Stimulated activated naive CD4-positive, alpha-beta T cell (primary cell): ENCODE measurements around the gene TDP1.
"Not testable (repeated sequence)": the region's sequence is repeated elsewhere in the genome, so short reads cannot be mapped to it uniquely, and the experiment has no call there.

Source experiments
- DNase-seq, 6 experiments: peaks; one replicate each; lab custom pipeline; 2025; lab: John Stamatoyannopoulos, UW

Gene TDP1

DNA sequence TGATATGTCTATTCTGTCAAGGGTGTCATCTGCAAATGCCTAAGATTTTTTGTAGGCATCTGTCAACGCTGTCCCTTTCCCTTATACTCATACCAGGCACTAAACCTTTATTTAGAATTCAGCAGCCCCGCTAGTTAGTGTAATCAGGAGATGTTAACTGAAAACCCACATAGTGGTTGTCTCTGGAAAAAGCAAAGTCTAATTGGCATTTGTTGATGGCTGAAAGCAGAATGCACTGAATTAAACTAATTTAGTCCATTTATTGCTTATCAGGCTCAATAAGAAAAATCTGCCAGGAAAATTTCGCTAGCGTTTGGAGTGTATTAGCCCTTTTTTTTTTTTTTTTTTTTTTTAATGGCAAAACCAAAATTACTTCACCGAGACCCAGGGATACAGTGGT lies 34.5 kb downstream of the TDP1 start:
- DNase-seq, result no peak

DNA sequence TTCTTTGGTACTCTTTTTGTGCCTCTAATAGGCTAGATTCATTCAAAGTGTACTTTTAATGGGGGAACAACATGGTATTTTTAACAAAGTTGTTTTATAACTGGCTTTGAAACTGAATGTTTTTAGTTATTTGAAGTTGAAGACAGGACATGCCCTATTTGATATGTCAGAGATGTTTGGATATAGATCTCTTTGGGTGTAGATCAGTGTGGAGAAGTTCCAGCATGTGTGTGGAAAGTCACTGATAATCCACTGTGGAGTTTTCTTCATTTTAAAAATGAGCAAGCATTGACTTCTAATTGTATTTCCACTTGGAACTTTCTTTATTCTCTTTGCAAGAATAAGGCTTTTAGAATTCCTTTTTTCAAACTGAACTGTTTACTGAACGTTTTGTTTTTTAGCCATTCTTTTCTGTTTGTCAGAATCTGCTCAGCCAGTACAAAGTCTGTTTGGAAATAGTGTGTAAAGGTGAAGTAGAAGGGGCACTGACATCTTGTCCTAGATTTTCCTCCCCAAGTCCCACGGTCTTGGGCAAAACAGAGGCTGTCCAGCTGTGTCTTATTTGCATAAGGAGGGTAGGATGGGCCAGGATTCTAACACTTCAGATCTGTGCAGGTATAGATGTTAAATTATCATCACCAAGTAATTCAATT lies 35.0 kb downstream of the TDP1 start:
- DNase-seq, result no peak

DNA sequence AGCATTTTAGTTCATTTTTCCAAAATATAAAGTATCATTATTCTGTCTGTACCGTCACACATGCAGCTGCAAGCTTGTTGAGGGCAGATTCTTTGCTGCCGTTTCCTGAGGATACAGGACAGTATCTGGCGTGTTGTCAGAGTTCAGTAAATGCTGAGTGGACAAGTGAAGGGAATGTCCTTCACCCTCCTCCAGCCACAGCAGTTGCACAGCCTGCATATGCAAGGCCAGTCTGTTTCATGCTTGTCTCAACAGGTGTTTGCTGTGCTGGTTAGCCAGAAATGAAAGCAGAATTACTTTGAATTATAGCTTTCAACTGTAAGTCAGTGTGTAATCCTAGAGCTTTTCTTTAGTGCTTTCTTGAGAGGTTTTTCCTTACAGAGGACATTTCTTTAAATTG lies 36.5 kb downstream of the TDP1 start:
- no peak for DNase-seq

DNA sequence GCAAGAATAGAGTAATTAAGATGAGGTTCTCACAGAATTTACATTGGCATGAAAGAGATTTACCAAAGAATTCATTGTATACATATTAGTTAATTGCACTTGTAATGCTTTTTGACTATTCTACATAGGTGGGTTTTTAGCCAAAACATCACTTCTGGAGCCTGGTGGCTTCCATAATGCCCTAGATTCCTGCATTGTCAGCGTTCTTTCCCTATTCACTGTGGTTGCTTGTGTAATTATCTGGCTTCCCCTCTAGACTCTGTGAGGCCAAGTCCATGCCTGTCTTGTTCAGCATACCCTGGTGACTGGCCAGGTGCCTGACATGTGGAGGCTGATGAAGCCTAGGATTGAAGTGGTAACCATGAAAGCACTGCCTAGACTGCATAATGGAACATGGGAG lies 41.2 kb downstream of the TDP1 start:
- DNase-seq, result no peak

DNA sequence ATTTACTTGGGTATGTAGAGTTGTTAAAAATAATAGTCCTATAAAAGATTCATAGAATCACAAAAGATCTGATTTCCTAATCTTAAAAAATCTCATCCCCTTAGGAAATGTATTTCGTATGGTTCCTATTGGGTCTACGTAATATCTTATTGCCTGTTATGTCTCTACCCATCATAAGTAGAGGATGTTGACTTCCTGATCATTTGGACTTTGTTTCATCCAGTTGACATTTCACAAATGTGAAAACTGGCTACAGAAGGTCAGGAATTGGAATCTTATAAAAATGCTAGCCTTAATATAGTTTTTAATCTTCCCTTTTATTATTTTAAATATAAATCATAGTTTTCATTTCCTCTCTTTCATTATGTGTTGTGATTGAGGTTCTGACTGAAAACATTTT lies 45.2 kb downstream of the TDP1 start:
- no peak for DNase-seq

DNA sequence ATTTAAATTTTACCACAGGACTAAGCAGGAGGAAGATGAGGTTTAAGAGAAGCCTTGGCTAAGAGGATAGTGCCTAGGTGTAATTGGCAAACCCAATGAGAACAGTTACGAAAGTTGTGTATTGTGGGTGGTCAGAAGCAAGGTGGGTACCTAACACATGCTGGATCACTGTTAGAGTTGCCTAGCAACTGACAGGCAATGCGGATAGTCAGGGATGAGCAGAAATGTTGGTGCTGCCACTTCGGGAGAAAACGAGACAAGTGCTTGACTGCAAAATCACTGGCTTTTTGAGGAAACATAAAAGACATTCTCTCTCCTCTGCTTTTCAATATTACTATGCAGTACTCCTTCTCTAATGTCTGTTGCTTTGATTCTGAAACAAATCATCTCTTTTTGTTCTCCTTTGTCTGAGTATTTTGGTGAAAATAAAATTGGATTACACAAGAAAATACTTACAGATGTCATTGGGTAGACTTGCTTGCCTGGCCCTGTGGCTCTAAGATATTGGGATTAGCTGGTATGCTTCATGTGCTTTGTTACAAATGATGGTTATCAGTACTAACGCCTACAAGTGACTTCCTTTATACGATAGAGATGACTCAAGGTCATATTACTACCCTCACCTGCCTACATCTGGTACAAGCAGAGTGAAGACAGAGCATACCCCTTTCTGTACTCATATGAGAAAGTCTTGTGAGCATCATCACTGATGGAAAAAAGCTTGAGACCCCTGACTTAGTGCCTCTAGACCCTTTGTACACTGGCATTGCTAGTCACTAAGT lies 48.0 kb downstream of the TDP1 start:
- DNase-seq, result no peak

DNA sequence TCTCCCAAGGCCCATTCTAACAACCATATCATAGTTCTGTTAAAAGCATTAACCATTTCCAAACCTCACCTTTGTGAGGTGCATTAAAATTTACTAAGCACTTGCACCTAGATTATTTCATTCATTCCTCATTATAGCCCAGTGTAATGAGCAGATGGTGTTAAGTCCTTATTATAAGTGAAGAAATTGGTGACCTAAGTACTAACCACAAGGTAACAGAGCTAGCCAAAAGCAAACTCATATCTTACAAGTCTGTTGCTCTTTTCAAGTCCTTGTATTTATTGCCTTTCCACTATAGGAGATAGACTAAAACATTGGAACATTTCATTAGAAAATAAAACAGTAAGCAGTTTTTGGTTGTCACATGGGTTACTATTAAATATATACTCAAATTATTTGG lies 49.7 kb downstream of the TDP1 start:
- DNase-seq, result no peak

DNA sequence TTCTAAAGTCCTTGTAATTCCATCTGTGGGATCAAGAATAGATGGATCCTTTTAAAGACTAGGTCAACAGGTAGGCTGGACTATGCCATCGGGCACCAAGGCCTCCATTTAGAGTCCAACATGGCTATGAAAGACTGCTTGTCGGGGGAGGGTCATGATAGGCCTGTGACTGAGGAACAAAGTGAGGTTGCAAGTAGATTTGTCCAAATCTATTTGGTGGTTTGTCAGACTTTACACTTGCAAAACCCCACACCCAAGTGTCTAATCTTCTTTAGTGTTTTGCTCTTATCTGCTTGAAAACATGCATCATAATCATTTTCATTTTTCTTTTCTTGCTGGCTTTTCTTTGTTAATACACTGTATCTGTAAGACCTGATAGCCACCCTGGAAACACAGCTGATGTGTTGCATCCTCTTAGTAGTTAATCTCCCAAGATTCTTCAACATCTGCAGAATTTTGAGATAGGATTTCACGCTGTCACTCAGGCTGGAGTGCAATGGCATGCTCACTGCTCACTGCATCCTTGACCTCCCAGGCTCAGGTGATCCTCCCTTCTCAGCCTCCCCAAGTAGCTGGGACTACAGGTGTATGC lies 50.3 kb downstream of the TDP1 start:
- no peak for DNase-seq

DNA sequence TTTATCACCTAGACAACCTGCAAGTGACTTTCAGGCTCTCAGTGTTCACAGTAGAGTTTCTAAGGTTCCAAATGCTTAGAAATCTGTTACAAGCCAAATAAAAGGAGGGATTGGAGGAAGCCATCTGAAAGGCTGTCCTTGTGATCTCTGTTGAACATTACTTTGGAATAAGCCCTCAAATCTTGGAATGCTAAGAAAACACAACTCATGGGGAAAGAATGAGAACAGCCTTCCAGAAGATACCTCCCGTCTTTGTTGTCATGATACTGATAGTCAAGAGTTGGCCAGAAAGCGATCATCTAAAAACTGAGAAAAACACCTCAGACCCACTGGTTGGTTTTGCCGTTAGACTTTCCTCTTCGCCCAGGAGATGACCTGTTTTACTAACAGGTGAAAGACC lies 61.6 kb downstream of the TDP1 start:
- DNase-seq, result no peak

DNA sequence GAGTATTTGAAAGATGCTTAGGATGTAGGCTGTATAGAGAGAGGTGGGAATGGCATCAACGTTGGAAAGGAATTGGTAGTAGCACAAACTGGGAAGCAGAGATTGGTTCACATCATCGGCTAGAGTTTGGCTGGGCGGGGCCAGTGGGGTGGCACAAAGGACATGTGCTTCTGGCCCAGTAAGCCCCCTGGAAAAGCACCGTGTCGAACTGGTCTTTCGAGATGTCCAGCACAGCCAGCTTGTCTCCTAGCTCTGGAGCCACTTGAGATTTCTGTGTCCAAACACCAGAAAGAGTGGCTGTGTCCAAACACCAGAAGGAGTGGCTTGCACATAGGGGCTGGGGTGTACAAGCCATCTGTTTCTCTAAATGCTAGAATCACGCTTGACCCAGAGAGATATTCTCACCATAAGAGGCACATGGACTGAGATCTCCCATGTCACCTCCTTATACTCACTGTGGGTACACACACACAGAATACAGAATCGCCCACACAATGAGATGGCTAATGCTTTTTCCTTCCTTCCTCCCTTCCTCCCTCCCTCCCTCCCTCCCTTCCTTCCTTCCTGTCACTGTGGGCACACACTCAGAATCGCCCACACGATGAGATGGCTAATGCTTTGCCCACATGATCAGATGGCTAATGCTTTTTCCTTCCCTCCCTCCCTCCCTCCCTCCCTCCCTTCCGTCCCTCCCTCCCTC lies 64.2 kb downstream of the TDP1 start:
- no peak for DNase-seq

DNA sequence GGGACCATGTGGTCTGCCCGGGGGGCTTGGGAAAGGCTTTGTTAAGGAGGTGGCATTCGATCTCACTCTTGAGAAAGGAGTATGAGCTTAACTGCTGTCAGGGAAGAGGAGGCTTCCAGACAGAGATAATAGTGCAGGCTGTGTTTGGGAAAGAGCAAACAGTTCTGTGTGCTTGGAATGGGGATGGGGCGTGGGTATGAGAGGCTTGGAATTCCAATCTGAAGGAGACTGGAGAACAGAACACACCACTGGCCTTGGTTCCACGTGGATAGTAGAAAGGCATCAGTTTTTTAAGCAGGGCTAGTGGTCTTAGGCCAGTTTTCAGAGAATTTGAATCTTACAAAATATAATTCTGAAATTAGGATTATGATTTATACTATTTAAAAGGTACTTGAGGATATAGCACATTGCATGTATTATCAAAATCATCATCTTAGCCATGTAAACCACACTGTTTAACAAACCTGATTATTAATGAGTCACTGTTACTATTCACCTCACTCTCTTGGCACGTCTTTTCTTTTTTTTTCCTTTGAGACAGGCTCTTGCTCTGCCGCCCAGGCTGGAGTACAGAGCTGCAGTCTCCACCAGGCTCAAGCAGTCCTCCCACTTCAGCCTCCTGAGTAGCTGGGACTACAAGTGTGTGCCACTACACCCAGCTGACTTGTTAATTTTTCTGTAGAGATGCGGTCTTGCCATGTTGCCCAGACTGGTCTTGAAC lies 67.6 kb downstream of the TDP1 start:
- DNase-seq, result no peak

DNA sequence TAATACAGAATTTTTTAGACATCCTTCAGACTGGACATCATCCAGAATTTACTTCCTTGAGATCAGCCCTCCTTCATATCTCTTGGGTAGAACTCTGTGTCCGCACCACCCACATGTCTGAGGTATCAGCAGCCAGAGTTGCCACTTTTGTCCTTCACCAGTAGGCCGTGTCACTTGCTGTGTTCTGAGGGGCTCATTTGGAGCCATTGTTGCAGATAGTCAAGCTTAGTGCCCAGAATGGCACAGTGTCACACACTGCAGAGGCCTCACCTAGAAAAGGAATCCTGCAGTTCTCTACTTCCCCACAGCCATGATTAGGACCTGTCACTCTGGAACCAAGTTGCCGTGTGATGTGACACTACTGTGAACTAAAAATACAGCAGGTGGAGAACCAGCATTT lies 69.2 kb downstream of the TDP1 start:
- DNase-seq, result no peak

DNA sequence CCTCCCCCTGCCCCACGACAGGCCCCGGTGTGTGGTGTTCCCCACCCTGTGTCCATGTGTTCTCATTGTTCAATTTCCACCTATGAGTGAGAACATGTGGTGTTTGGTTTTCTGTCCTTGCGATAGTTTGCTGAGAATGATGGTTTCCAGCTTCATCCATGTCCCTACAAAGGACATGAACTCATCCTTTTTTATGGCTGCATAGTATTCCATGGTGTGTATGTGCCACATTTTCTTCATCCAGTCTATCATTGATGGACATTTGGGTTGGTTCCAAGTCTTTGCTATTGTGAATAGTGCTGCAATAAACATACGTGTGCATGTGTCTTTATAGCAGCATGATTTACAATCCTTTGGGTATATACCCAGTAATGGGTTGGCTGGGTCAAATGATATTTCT lies 70.9 kb downstream of the TDP1 start:
- DNase-seq, result not testable (repeated sequence)

DNA sequence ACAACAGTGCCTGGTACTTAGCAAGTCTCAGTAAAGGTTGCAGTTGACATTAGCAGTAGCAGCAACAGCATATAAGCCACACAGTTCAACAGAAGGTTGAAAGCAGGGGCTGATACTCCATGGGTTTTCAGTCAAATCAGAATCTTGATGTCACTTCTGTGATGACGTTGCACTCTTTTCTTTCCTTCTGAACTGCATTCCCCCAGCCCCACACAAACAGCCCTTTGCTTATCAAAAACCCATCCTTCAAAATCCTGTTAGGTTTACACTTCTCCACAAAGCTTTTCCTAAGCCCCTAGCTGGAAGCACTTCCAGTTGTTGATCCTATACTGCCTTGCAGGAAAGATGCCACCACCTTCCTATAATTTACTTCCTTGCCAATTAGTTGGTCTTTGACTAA lies 72.1 kb downstream of the TDP1 start:
- DNase-seq, result no peak

DNA sequence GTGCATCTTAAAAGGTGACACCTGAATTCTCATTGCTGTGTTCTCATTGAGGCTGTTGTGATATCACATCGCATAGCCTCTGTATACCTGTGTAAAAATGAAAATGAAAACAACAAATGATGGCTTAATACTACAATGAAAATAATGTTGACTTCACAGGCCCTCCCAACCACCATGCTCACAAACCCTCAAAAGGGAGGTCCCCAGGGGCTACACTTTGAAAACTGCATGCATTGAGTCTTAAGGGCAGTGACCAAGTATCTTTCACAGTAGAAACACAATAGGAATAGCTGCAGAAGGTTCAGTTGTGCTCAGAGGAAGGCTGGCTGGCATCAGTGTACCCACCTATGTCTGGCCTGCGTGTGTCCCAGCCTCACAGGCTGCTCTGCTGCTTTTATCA lies 78.4 kb downstream of the TDP1 start:
- DNase-seq, result no peak

DNA sequence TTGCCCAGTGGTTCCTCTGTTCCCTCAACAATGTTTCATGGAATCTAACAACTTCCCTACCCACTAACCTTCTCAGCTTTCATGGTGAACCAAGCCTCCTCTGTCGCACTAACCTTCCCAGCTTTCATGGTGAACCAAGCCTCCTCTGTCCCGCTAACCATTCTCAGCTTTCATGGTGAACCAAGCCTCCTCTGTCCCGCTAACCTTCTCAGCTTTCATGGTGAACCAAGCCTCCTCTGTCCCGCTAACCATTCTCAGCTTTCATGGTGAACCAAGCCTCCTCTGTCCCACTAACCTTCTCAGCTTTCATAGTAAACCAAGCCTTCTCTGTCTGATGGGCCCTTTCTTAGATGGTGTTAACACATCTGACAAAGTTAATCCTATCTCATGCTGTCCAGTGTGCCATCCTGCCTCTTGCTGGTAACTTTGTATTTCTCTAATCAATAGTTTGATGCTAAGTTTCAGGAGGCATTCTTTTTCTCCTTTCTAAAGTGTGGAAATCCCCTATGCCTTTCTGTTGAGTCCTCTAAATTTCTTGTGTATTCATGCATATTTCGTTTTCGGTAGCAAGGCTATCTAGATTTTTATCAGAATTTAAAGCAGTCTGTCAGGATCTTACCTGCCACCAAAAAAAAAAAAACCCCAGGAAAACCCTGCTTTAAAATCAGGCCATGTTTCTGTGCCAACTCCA lies 79.3 kb downstream of the TDP1 start:
- no peak for DNase-seq

DNA sequence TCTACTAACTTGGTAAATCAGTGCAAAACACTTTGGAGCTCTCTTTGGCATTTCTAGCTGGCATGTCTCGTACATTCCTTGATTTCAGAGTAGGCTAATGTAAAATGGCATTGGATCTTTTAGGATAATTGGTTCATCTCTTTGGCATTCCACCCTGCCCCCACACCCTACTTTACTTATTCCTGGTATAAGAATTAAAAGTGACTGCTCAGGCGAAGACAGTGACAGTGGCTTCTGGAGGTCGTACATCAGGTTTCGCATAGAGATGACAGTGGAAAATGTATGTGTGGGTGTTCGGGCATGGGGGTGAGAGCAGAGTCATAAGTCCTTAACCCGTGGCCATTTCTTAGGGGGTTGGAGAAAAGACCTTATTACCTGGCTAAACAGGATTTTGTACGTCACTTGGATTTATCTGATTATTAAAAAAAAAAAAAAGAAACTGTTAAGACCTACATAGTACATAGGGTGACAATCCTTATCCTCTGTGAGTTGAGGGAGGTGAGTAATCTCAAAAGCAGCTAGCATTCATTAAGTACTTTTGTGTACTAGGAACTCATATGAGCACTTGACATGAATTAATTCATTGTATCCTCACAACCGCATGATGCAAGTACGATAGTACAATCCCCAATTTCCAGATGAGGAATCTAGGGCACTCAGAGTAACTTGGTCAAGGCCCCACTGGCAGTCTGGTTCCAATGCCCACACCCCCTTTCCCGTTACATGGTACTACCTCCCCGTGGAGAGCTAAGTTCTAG lies 83.7 kb downstream of the TDP1 start:
- DNase-seq, result no peak

DNA sequence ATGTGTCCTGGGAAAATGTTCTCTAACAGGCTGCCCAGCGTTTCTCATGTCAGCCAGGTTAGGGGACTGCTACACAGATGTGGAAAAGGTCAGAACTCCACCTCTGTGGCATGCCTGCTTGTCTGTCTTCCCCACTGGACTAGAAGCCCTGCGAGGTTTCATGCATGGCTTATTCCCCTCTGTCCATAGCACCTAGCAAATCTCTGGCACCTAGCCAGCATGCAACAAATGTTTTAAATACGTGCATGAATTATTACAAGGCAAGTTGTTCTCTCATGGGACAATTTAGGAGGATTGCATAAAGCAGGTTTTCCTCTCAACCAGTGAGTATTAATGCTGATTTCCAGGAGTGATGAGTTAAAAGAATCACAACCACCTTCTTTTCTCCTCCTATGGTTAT lies 84.7 kb downstream of the TDP1 start:
- no peak for DNase-seq

DNA sequence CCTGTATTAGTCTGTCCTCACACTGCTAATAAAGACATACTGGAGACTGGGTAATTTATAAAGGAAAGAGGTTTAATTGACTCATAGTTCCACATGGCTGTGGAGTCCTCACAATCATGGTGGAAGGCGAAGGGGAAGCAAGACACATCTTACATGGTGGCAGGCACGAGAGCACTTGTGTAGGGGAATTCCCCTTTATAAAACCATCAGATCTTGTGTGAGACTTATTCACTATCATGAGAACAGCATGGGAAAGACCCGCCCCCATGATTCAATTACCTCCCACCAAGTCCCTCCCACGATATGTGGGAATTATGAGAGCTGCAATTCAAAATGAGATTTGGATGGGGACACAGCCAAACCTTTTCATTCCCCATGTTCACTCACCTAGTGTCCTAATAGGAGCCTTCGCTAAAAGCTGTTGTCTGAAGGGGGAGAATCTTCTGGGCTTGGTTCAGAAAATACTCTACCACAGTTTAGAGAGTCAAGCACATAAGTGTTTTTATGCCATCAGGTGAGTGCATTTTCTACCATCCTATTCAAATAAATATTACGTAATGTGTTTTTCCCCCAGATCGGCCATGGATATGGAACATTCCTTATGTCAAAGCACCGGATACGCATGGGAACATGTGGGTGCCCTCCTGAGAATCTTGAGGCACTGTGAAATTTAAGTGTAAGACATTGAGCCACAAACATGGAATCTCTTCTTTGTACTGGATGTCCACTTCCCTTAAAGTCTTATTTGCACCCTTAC lies 86.9 kb downstream of the TDP1 start:
- no peak for DNase-seq

DNA sequence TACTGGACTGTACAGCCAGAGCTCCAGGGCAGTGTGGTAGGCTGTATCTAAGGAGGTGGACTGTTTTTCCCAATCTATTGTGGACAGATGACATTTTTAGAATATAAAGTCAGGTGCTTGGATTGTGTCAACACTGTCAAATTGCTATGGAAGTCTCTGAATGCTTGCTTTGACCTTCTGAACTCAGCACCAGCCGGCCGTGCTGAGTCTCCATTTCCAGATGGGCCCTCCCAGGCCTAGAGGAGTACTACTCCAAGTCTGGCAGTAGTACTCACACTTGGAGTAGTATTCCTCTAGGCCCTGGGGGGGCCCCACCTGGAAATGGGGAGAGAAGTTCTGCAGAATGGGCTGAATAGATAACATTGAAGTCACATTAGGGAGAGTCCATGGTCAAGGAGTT lies 89.9 kb downstream of the TDP1 start:
- no peak for DNase-seq
